Activated naive CD8-positive, alpha-beta T cell treated with anti-CD3 and anti-CD28 coated beads, Interleukin-2, amount 10 ng/mL, durations not matched to agents 7 days and 5 days (primary cell): ENCODE measurements around the gene INPP5K. TPM values are rescaled to one million over a fixed set of nuclear protein-coding genes. Genes with fewer than 3 reads are reported as not detected.

Source experiments
- ATAC-seq: fragments of 150-1000 bp; cut with Tn5 transposase; one replicate; pipeline ENCODE4 v1.10.0; 2021; ENCODE audit warnings: low read depth, moderate library complexity
- POLR2A ChIA-PET: fragments of 350-600 bp; sonication (Branson Sonifier 250); formaldehyde crosslinking; loops from one replicate; lab custom pipeline; 2021; ENCODE audit warnings: antibody characterized with exemption; lab: Charles Lee
- DNase-seq: peaks from one replicate; pipeline ENCODE4 v3.0.0; 2021
- H3K27ac Mint-ChIP-seq: one replicate; pipeline ENCODE4 v1.8.0; 2022; ENCODE audit warnings: mild to moderate bottlenecking, mixed read lengths
- H3K27me3 Mint-ChIP-seq: one replicate; pipeline ENCODE4 v1.8.0; 2022; ENCODE audit warnings: mild to moderate bottlenecking, moderate library complexity, mixed read lengths
- H3K36me3 Mint-ChIP-seq: one replicate; pipeline ENCODE4 v1.8.0; 2021; ENCODE audit warnings: mild to moderate bottlenecking, mixed read lengths
- H3K4me1 Mint-ChIP-seq: one replicate; pipeline ENCODE4 v1.8.0; 2021; ENCODE audit warnings: mixed read lengths
- H3K4me3 Mint-ChIP-seq: one replicate; pipeline ENCODE4 v1.8.0; 2022; ENCODE audit warnings: mild to moderate bottlenecking, moderate library complexity, mixed read lengths
- H3K9me3 Mint-ChIP-seq: one replicate; pipeline ENCODE4 v1.8.0; 2021; ENCODE audit warnings: mixed read lengths
- total RNA-seq, 2 experiments: library from RNA; stranded (reverse); gene quantifications; one replicate each; pipeline ENCODE4 v1.2.3, GENCODE V29; 2021

INPP5K gene
- total RNA-seq, 2 experiments from 2014 or later, result 56.7 to 58.7 TPM

GRCh38 chr17:1484676-1485422 is 31.6 kb downstream of the INPP5K start:
- peak; percentile 42 for ATAC-seq
- Mint-ChIP-seq H3K27me3 (peaks cover 5% of the 10 kb centered on the region), H3K9me3 (no peaks in the 10 kb centered on the region), H3K4me1 (peaks cover 9% of the 10 kb centered on the region), H3K4me3 (peak overlapping the region; percentile 77), H3K36me3 (peaks cover 1% of the 10 kb centered on the region), H3K27ac (peak overlapping the region; percentile 71)
- POLR2A ChIA-PET, result interaction anchor here (1.0 to 1.8 kb wide), 3 partner anchors 29 to 85 kb away, joined by 3 to 6 read pairs (median 3); partner anchors contain the start of genes CRK, INPP5K and YWHAE
- DNase-seq, result peak; percentile 61

- Mint-ChIP-seq H3K4me1 (peaks cover 9% of the 10 kb centered on the region), H3K4me3 (peak overlapping the region; percentile 25), H3K36me3 (peaks cover 1% of the 10 kb centered on the region), H3K27me3 (peaks cover 6% of the 10 kb centered on the region), H3K9me3 (no peaks in the 10 kb centered on the region), H3K27ac (no peak overlapping the region)
- POLR2A ChIA-PET, result interaction anchor here (0.7 to 1.8 kb wide), 3 partner anchors 23 to 84 kb away, joined by 3 to 6 read pairs (median 3); partner anchors contain the start of genes INPP5K and YWHAE
- no peak for ATAC-seq
- DNase-seq, result no peak
Observed at GRCh38 chr17:1484060-1484535, 32.3 kb downstream of the INPP5K start.

GRCh38 chr17:1482680-1483079 is 33.7 kb downstream of the INPP5K start:
- POLR2A ChIA-PET, result interaction anchor here (0.6 kb wide), 1 partner anchor 41 kb away, joined by 5 read pairs; no protein-coding TSS in a partner anchor
- Mint-ChIP-seq H3K27ac (no peak overlapping the region), H3K4me1 (peaks cover 8% of the 10 kb centered on the region), H3K36me3 (peaks cover 1% of the 10 kb centered on the region), H3K27me3 (peaks cover 2% of the 10 kb centered on the region), H3K4me3 (no peak overlapping the region), H3K9me3 (no peaks in the 10 kb centered on the region)
- ATAC-seq (no peak), DNase-seq (no peak)

GRCh38 chr17:1481736-1482135 is 34.7 kb downstream of the INPP5K start:
- ATAC-seq (no peak), DNase-seq (no peak)
- Mint-ChIP-seq H3K4me3 (no peak overlapping the region), H3K9me3 (no peaks in the 10 kb centered on the region), H3K27ac (no peak overlapping the region), H3K4me1 (peaks cover 3% of the 10 kb centered on the region), H3K27me3 (peaks cover 2% of the 10 kb centered on the region), H3K36me3 (no peaks in the 10 kb centered on the region)
- POLR2A ChIA-PET, result interaction anchor here (0.6 kb wide), 1 partner anchor 42 kb away, joined by 5 read pairs; no protein-coding TSS in a partner anchor

GRCh38 chr17:1480747-1481465 is 35.5 kb downstream of the INPP5K start:
- peaks cover 3% of the 10 kb centered on the region for H3K4me1 Mint-ChIP-seq
- ATAC-seq (no peak), DNase-seq (no peak)
- no peak overlapping the region for H3K27ac Mint-ChIP-seq
- POLR2A ChIA-PET, result no interaction called here
- H3K36me3 Mint-ChIP-seq, result no peaks in the 10 kb centered on the region
- H3K4me3 Mint-ChIP-seq, result no peak overlapping the region
- peaks cover 2% of the 10 kb centered on the region for H3K27me3 Mint-ChIP-seq
- no peaks in the 10 kb centered on the region for H3K9me3 Mint-ChIP-seq

- H3K4me3 Mint-ChIP-seq, result no peak overlapping the region
- H3K27ac Mint-ChIP-seq, result no peak overlapping the region
- POLR2A ChIA-PET, result no interaction called here
- peaks cover 6% of the 10 kb centered on the region for H3K4me1 Mint-ChIP-seq
- ATAC-seq (no peak), DNase-seq (no peak)
- H3K36me3 Mint-ChIP-seq, result no peaks in the 10 kb centered on the region
- H3K27me3 Mint-ChIP-seq, result peaks cover 4% of the 10 kb centered on the region
- no peaks in the 10 kb centered on the region for H3K9me3 Mint-ChIP-seq
Observed at GRCh38 chr17:1478418-1478817, 38.0 kb downstream of the INPP5K start.

GRCh38 chr17:1475321-1475854 is 41.0 kb downstream of the INPP5K start:
- Mint-ChIP-seq H3K4me1 (peaks cover 9% of the 10 kb centered on the region), H3K9me3 (no peaks in the 10 kb centered on the region), H3K27ac (no peak overlapping the region), H3K27me3 (peaks cover 7% of the 10 kb centered on the region), H3K36me3 (no peaks in the 10 kb centered on the region), H3K4me3 (no peak overlapping the region)
- ATAC-seq, result no peak
- POLR2A ChIA-PET, result no interaction called here
- no peak for DNase-seq

- Mint-ChIP-seq H3K36me3 (peaks cover under 1% of the 10 kb centered on the region), H3K27me3 (peaks cover 7% of the 10 kb centered on the region), H3K9me3 (no peaks in the 10 kb centered on the region), H3K4me3 (no peak overlapping the region), H3K27ac (no peak overlapping the region), H3K4me1 (peaks cover 9% of the 10 kb centered on the region)
- POLR2A ChIA-PET, result interaction anchor here (0.7 kb wide), 1 partner anchor 204 kb away, joined by 9 read pairs; no protein-coding TSS in a partner anchor
- DNase-seq, result no peak
- ATAC-seq, result no peak
Observed at GRCh38 chr17:1474402-1475189, 41.8 kb downstream of the INPP5K start.

GRCh38 chr17:1473841-1474240 is 42.6 kb downstream of the INPP5K start:
- peaks cover 9% of the 10 kb centered on the region for H3K4me1 Mint-ChIP-seq
- peaks cover 5% of the 10 kb centered on the region for H3K27me3 Mint-ChIP-seq
- no peak for DNase-seq
- no peak overlapping the region for H3K27ac Mint-ChIP-seq
- H3K4me3 Mint-ChIP-seq, result no peak overlapping the region
- peaks cover 3% of the 10 kb centered on the region for H3K9me3 Mint-ChIP-seq
- peaks cover 8% of the 10 kb centered on the region for H3K36me3 Mint-ChIP-seq
- POLR2A ChIA-PET, result interaction anchor here (0.7 kb wide), 1 partner anchor 203 kb away, joined by 9 read pairs; no protein-coding TSS in a partner anchor
- ATAC-seq, result no peak

- no peak overlapping the region for H3K4me3 Mint-ChIP-seq
- peaks cover 13% of the 10 kb centered on the region for H3K36me3 Mint-ChIP-seq
- POLR2A ChIA-PET, result interaction anchor here (1.1 kb wide), 1 partner anchor 10 kb away, joined by 3 read pairs; no protein-coding TSS in a partner anchor
- ATAC-seq, result peak; percentile 77
- peaks cover 9% of the 10 kb centered on the region for H3K4me1 Mint-ChIP-seq
- H3K27me3 Mint-ChIP-seq, result peaks cover 5% of the 10 kb centered on the region
- H3K27ac Mint-ChIP-seq, result no peak overlapping the region
- H3K9me3 Mint-ChIP-seq, result peaks cover 6% of the 10 kb centered on the region
- DNase-seq, result no peak
Observed at GRCh38 chr17:1473170-1473569, 43.2 kb downstream of the INPP5K start.

GRCh38 chr17:1471911-1472821 is 44.2 kb downstream of the INPP5K start:
- peaks cover 9% of the 10 kb centered on the region for H3K4me1 Mint-ChIP-seq
- no peak overlapping the region for H3K4me3 Mint-ChIP-seq

GRCh38 chr17:1471490-1471889 is 44.9 kb downstream of the INPP5K start:
- DNase-seq (no peak), ATAC-seq (no peak)
- peaks cover 6% of the 10 kb centered on the region for H3K9me3 Mint-ChIP-seq
- no peak overlapping the region for H3K27ac Mint-ChIP-seq
- peaks cover 9% of the 10 kb centered on the region for H3K4me1 Mint-ChIP-seq
- H3K27me3 Mint-ChIP-seq, result peaks cover 5% of the 10 kb centered on the region
- no peak overlapping the region for H3K4me3 Mint-ChIP-seq
- POLR2A ChIA-PET, result no interaction called here
- H3K36me3 Mint-ChIP-seq, result peaks cover 18% of the 10 kb centered on the region

More at GRCh38 chr17:1471911-1472821, 44.2 kb downstream of the INPP5K start:
- H3K27me3 Mint-ChIP-seq, result peaks cover 5% of the 10 kb centered on the region
- ATAC-seq (no peak), DNase-seq (no peak)
- H3K9me3 Mint-ChIP-seq, result peaks cover 6% of the 10 kb centered on the region
- H3K36me3 Mint-ChIP-seq, result peaks cover 18% of the 10 kb centered on the region
- H3K27ac Mint-ChIP-seq, result no peak overlapping the region
- POLR2A ChIA-PET, result interaction anchor here (1.1 kb wide), 1 partner anchor 9 kb away, joined by 3 read pairs; no protein-coding TSS in a partner anchor
